Measurements from ENCODE around the gene STOML1. TPM values are rescaled to one million over a fixed set of nuclear protein-coding genes. Genes with fewer than 3 reads are reported as not detected.

Gene STOML1
- total RNA-seq, 4 donors from 2014 or later: 10.9 to 25.8 (median 18.2) TPM

DNA sequence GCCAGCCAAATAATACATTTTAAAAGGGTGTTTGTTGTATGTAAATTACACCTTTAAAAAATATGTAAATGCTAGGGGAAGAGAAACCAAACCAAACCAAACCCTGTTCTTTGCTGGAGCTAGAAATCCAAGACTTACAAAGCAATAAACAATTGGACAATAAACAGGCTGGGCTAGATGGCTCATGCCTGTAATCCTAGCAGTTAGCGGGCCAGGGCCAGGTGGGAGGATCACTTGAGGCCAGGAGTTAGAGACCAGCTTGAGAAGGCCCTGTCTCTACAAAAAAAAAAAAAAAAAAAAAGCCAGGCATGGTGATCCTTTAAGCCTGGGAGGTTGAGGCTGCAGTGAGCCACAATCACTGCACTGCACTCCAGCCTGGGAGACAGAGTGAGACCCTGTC is 12.5 kb downstream of the STOML1 start:
- TF ChIP-seq, protein P1, sequence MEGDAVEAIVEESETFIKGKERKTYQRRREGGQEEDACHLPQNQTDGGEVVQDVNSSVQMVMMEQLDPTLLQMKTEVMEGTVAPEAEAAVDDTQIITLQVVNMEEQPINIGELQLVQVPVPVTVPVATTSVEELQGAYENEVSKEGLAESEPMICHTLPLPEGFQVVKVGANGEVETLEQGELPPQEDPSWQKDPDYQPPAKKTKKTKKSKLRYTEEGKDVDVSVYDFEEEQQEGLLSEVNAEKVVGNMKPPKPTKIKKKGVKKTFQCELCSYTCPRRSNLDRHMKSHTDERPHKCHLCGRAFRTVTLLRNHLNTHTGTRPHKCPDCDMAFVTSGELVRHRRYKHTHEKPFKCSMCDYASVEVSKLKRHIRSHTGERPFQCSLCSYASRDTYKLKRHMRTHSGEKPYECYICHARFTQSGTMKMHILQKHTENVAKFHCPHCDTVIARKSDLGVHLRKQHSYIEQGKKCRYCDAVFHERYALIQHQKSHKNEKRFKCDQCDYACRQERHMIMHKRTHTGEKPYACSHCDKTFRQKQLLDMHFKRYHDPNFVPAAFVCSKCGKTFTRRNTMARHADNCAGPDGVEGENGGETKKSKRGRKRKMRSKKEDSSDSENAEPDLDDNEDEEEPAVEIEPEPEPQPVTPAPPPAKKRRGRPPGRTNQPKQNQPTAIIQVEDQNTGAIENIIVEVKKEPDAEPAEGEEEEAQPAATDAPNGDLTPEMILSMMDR (IDR thresholded peaks at IDR 0.05; ENCODE audit: low read depth): no peak

DNA sequence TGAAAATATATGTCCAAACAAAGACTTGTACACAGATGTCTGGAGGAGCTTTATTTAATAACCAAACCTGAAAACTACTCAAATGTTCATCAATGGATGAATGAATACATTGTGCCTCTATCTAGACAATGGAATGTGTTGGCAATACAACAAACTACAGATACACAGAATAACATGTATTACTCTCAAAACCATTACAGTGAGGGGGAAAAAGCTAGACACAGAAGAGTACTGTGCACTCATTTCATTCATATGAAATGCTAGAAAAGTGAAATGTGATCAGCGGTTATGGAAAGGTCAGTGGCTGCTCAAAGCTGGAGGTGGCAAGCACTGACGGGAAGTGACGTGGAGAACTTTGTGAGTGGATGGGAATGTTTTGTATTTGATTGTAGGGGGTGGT is 13.2 kb downstream of the STOML1 start:
- TF ChIP-seq, protein P1 (IDR thresholded peaks at IDR 0.05; ENCODE audit: low read depth): no peak

DNA sequence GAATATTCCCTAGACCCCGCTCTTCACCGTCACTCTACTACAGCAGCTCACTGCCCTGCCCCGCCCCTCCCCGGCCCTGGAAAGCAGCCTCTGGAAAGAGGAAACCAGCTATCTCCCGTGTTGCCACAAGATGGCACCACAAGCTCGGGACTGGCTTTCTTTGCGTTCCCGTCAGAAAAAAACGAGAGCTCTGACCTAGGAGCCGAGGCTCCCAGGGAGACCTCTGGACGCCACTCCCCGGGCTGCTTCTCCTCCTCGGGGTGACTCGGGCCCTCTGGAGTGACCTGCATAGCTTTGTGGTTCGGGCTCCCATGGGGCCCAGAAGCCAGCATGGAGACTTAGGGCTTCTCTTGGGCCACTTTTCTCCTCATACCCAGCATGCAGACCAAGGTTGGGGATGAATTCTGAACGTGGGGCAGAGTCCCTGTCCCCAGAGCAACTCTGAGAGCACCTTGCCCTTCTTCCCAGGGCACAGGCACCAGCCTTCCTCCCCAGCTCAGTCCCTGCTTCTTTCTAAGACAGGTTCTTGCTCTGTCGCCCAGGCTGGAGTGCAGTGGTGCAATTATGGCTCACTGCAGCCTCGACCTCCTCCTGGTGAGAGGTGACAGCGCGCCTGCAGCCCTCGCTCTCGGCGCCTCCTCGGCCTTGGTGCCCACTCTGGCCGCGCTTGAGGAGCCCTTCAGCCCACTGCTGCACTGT is 19.0 kb downstream of the STOML1 start:
- TF ChIP-seq, protein P1 (IDR thresholded peaks at IDR 0.05; ENCODE audit: low read depth): no peak

DNA sequence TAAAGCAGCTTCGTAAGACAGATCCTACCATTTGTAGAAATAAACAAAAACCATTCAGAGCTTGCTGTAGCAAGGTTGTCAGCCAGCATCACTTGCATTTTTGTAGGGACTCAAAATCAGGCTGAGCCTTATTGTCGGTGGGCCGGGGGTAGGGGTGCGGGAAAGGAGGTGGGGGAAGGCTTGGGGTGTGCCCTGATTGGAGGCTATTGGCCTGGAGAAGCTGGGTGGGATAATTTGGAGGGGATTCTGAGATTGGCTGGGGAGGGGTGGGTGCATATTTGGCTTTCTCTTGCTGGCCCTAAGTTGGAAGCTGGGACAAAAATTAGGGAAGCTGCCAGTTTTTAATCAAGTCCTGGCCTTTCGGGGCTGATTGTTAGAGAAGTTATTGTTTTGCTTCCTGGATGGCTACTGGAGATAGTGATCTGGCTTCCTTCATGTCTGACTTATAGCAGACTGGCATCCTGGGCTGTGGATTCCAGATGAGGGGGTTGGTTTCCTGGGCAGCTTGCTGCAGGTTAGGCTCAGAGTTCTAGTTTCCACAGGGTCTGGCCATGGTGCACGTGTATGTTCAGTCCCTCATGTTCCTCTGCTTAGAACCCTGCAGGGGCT is 22.8 kb downstream of the STOML1 start:
- TF ChIP-seq, protein P1 (IDR thresholded peaks at IDR 0.05; ENCODE audit: low read depth): no peak

DNA sequence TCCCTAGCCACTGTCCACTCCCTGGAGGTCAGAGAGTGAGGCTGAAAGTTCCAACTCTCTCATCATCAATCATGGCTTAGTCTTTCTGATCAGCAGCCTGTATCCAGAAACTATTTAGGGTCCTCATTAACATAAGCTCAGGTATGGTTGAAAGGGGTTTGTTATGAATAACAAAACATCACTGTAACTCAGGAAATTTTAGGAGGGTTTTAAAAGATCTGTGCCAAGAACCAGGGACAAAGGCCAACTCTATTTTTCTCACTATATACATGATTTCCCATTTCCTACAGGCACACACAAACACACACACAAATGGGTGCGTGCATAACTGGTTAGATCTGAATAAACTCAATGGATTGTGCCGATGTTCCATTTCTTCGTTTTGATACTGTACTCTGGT is 23.6 kb downstream of the STOML1 start:
- TF ChIP-seq, protein P1 (IDR thresholded peaks at IDR 0.05; ENCODE audit: low read depth): no peak

DNA sequence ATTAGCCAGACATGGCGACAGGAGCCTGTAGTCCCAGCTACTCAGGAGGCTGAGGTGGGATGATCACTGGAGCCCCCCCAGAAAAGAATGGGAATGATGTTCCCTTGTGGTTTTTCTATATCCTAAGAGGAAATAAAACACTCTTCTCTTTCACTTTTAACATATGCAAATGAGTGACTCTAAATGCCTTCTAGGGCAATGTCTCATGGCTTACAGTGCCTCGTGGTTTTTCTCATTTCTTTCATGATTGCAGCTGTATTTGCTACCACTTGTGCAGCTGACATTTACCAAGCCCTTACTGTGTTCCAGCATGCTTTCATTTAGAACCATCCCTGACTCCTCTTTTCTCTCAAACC is 26.4 kb downstream of the STOML1 start:
- TF ChIP-seq, protein P1 (IDR thresholded peaks at IDR 0.05; ENCODE audit: low read depth): no peak

DNA sequence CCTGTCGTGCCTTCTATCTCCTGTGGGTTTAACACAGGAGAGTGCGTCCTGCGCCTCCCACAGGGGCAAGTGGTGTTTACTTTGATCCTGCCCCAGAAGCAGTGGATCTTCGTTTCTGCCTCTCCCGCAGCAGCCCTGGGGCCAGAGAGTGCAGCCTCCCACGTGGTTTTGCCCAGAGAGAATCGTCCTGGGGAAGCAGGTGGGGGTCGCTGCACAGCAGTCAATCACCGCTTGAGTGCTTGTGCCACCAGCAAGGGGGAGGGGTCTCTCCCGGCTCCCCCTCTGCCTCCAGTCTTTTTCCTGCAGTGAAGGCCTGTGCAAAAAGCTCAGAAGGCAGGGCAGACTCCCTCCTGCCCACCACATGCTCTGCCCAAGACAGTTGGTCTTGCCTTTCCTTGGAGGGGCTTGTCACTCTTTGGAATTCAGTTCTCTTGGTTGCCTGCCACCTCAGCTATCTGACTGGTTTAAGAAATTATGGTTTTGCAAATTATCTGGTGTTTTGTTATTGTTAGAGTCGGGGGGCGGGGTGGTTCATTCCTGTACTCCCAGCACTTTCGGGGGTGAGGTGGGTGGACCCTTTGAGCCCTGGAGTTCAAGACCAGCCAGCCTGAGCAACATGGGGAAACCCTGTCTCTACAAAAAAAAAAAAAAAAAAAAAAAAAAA is 26.9 kb downstream of the STOML1 start:
- TF ChIP-seq, protein P1 (IDR thresholded peaks at IDR 0.05; ENCODE audit: low read depth): no peak

Data from subcutaneous adipose tissue (tissue), 4 donors.